ENCODE data around the gene SMYD3. TPM values are rescaled to one million over a fixed set of nuclear protein-coding genes. Genes with fewer than 3 reads are reported as not detected.

Gene SMYD3
- total RNA-seq, 1 experiment from 2014 or later, result 25.5 TPM

DNA sequence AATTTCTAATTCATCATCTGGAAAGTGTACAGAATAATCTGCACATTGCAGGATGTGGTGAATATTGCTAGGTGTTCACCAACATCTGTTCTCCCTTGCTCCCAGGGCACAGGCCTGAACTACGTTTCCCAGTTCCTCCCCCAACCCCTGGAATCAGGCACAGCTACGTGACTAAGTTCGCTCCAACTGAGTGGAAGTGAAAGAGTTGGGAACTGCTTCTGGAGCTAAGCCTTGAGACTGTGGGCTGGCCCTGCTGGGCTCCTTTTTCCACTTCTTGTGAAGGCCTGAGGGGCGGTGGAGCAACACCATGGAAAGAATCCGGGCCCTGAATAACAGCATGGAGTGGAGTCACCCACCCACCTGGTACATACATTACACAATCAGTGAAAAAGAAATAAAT, 534.6 kb downstream of the SMYD3 start:
- Histone ChIP-seq H3K27ac (ENCODE audit: insufficient read length, low read depth, low read length) (no peak overlapping the region), H4K8ac (replicated peaks; ENCODE audit: insufficient read length, low read depth, low read length) (no peak overlapping the region), H3K23me2 (ENCODE audit: insufficient read length, low read depth, low read length, poor library complexity, severe bottlenecking) (no peaks in the 10 kb centered on the region), H3K23ac (ENCODE audit: insufficient read length, low read depth, low read length) (no peak overlapping the region), H3K14ac (ENCODE audit: insufficient read depth, low read length) (no peak overlapping the region), H3K27me3 (ENCODE audit: insufficient read depth, low read length) (no peaks in the 10 kb centered on the region), H3K9ac (ENCODE audit: extremely low read depth, insufficient read length, low read length) (no peak overlapping the region), H4K5ac (ENCODE audit: insufficient read length, low read depth, low read length) (no peak overlapping the region), H3T11ph (ENCODE audit: low read length) (no peak overlapping the region), H4K91ac (ENCODE audit: insufficient read length, low read depth, low read length) (no peak overlapping the region), H4K20me1 (ENCODE audit: control insufficient read depth, insufficient read depth, insufficient read length) (no peaks in the 10 kb centered on the region), H3K9me3 (ENCODE audit: control insufficient read depth, low read depth, low read length) (no peaks in the 10 kb centered on the region), H2AFZ (ENCODE audit: low read length) (no peak overlapping the region), H2BK20ac (ENCODE audit: low read depth, low read length, poor library complexity, severe bottlenecking) (no peak overlapping the region), H2BK5ac (ENCODE audit: insufficient read length, low read length) (no peak overlapping the region), H3K79me1 (ENCODE audit: insufficient read depth, low read depth, low read length, poor library complexity, severe bottlenecking) (no peaks in the 10 kb centered on the region), H3K79me2 (ENCODE audit: insufficient read depth, low read length) (no peaks in the 10 kb centered on the region), H2BK12ac (ENCODE audit: insufficient read length, low read depth, low read length) (no peak overlapping the region), H3K4ac (ENCODE audit: low read depth, low read length) (no peak overlapping the region), H2BK15ac (ENCODE audit: low read depth, low read length) (no peak overlapping the region), H2BK120ac (ENCODE audit: low read depth, low read length, poor library complexity, severe bottlenecking) (no peak overlapping the region), H3K18ac (ENCODE audit: insufficient read length, low read depth, low read length) (no peak overlapping the region), H3K4me2 (ENCODE audit: insufficient read depth, insufficient read length, low read length) (no peak overlapping the region), H2AK5ac (ENCODE audit: insufficient read length, low read length) (no peak overlapping the region), H3K56ac (ENCODE audit: insufficient read length, low read depth, low read length) (no peak overlapping the region), H3K4me1 (ENCODE audit: insufficient read depth, low read length) (0 out of 2 replicates have a peak, but pooled peaks cover 4% of the 10 kb centered on the region)
- TF ChIP-seq, protein P1, sequence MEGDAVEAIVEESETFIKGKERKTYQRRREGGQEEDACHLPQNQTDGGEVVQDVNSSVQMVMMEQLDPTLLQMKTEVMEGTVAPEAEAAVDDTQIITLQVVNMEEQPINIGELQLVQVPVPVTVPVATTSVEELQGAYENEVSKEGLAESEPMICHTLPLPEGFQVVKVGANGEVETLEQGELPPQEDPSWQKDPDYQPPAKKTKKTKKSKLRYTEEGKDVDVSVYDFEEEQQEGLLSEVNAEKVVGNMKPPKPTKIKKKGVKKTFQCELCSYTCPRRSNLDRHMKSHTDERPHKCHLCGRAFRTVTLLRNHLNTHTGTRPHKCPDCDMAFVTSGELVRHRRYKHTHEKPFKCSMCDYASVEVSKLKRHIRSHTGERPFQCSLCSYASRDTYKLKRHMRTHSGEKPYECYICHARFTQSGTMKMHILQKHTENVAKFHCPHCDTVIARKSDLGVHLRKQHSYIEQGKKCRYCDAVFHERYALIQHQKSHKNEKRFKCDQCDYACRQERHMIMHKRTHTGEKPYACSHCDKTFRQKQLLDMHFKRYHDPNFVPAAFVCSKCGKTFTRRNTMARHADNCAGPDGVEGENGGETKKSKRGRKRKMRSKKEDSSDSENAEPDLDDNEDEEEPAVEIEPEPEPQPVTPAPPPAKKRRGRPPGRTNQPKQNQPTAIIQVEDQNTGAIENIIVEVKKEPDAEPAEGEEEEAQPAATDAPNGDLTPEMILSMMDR (conservative IDR thresholded peaks at IDR 0.05), result no peak
- Mint-ChIP-seq H3K4me1 (peaks cover 11 to 17% of the 10 kb centered on the region in 2 experiments), H3K27ac (peak overlapping the region in 1 of 3 experiments; percentile 45; a peak in 1 of 7 replicates), H3K27me3 (ENCODE audit: low read depth) (no peaks in the 10 kb centered on the region), H3K9me3 (no peaks in the 10 kb centered on the region), H3K36me3 (ENCODE audit: insufficient read depth in 1 of 3, low read depth in 3 of 3) (no peaks in the 10 kb centered on the region), H3K4me3 (no peak overlapping the region)
- DNase-seq, result no peak
- no CpG with 5 or more reads among the region's 5 CpGs for WGBS (ENCODE audit: extremely low coverage, insufficient read length, low lambda C conversion rate)

All from H9 (cell line).